Measurements from ENCODE around the gene GREB1. TPM values are rescaled to one million over a fixed set of nuclear protein-coding genes. Genes with fewer than 3 reads are reported as not detected.

The GREB1 gene
- total and polyA plus RNA-seq, 2 of the 13 experiments (the other 11 are each of a cell fraction or from before 2014, with no cell fraction given): 31.3 to 61.2 TPM

- 0 out of 2 replicates have a peak, but pooled peaks have one; percentile 9 for TF ChIP-seq JUND (CRISPR knock-in tag; IDR thresholded peaks at IDR 0.05)
- TF ChIP-seq ZNF549 (CRISPR knock-in tag; IDR thresholded peaks at IDR 0.05): no peak
- TF ChIP-seq MXD4 (CRISPR knock-in tag; IDR thresholded peaks at IDR 0.05): 0 out of 2 replicates have a peak, but pooled peaks have one; percentile 43
- TF ChIP-seq ZNF431 (CRISPR knock-in tag; IDR thresholded peaks at IDR 0.05; ENCODE audit: borderline replicate concordance, low read depth): no peak
- TF ChIP-seq ZNF850 (CRISPR knock-in tag; conservative IDR thresholded peaks at IDR 0.05): no peak
- no peak for TF ChIP-seq ATF5 (CRISPR knock-in tag; IDR thresholded peaks at IDR 0.05; ENCODE audit: low read depth)
- TF ChIP-seq MIXL1 (CRISPR knock-in tag; IDR thresholded peaks at IDR 0.05): peak; percentile 78
- no peak for TF ChIP-seq TFDP2 (CRISPR knock-in tag; IDR thresholded peaks at IDR 0.05)
- no peak for TF ChIP-seq MED8 (CRISPR knock-in tag; IDR thresholded peaks at IDR 0.05; ENCODE audit: insufficient replicate concordance)
- no peak for TF ChIP-seq ZNF407 (CRISPR knock-in tag; IDR thresholded peaks at IDR 0.05; ENCODE audit: not compliant biosample characterization)
- TF ChIP-seq ARID2 (CRISPR knock-in tag; IDR thresholded peaks at IDR 0.05; ENCODE audit: borderline replicate concordance): no peak
- peak; percentile 96 for TF ChIP-seq FOXO1 (CRISPR knock-in tag; IDR thresholded peaks at IDR 0.05)
- no peak for TF ChIP-seq ZNF256 (CRISPR knock-in tag; conservative IDR thresholded peaks at IDR 0.05)
- TF ChIP-seq HIVEP1 (CRISPR knock-in tag; IDR thresholded peaks at IDR 0.05): no peak
- no peak for TF ChIP-seq ZNF616 (CRISPR knock-in tag; IDR thresholded peaks at IDR 0.05; ENCODE audit: low read depth)
- no peak for TF ChIP-seq EED (CRISPR knock-in tag; IDR thresholded peaks at IDR 0.05)
- TF ChIP-seq MXI1 (IDR thresholded peaks at IDR 0.05; ENCODE audit: borderline replicate concordance, low read depth, low read length): no peak
- TF ChIP-seq CCAR2 (optimal IDR thresholded peaks at IDR 0.05; ENCODE audit: low read depth, low read length): no peak
- no peak; the same call in 1 of the 2 replicates for TF ChIP-seq SUZ12 (IDR thresholded peaks at IDR 0.05; ENCODE audit: low read depth, low read length)
Measured at GRCh38 chr2:11533278-11534070, at the start of gene GREB1 (continued).

Measured in HepG2 (cell line).